ENCODE data around the gene CCDC167.
"Not testable (repeated sequence)": the region's sequence is repeated elsewhere in the genome, so short reads cannot be mapped to it uniquely, and the experiment has no call there.

Gene CCDC167

DNA sequence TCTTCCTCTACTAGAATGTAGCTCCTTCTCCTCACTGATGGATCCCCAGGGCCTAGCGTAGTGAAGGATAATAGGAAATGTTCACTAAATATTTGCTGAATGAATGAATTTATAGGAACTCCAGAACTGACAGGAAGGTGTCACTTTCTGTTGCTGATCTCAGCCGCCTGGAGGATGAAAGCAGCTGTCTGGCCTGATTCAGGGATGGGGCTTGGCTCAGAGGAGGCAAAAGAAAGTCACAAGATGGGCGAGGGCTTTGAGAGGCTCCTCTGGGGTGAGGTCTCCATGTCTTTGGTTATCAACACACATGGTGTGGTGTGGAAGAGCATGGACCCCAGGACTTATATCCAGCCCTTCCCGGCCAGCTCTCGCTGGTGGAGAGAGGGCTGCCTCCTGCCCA, 11.5 kb upstream of the CCDC167 start:
- no peak for DNase-seq (ENCODE audit: low spot score)

DNA sequence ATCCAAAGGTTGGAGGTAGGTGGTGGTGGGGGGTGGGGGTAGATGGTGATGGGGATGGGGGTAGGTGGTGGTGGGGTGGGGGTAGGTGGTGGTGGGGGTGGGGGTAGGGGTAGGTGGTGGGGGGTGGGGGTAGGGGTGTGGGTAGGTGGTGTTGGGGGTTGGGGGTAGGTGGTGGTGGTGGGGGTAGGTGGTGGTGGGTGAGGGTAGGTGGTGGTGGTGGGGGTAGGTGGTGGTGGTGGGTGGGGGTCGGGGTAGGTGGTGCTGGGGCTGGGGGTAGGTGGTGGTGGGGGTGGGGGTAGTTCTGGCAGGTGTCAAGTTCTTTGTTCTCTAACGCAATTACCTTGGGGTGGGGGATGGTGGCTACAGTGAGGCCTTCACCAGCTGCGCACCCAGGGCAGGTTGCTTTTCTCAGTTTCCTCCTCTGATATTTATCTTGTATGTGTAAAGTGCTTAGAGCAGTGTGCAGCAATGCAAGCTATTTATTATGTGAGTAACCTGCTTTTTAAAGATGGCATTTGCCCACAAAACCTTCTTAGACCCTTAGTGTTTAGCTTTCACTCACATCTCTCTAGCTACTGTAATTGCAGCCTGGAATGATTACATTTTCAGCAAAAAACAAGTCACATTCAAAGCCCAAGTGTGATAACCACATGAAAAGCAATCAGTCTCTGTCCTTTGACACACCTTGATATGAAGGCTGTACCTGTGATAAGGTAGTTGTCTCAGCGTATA, 8.2 kb upstream of the CCDC167 start:
- DNase-seq (ENCODE audit: low spot score) = no peak

GRCh38 chr6:37507077-37507476, 7.4 kb upstream of the CCDC167 start:
- no peak for DNase-seq (ENCODE audit: low spot score)

DNA sequence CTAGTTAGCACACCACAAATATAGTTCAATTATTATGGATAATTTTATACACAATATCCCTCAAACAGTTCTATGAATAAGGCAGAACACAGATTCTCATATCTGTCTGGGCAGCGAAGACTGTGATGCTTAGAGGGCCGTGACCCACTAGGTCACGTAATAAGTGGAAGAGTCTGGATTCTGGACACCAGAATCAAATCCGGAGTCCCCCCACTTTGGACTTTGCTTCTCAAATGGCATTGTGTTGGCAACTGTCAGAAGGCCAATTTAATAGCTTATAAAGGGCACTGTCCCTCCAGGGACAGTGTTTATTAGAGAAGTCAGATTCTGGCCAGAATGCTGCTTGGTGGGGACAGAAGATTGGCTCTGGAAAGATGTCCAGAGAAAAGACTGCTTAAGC, 6.8 kb upstream of the CCDC167 start:
- DNase-seq (ENCODE audit: low spot score) = no peak

GRCh38 chr6:37504024-37504423, 4.3 kb upstream of the CCDC167 start:
- DNase-seq (ENCODE audit: low spot score) = no peak

GRCh38 chr6:37503309-37503965, 3.7 kb upstream of the CCDC167 start:
- no peak for DNase-seq (ENCODE audit: low spot score)

DNA sequence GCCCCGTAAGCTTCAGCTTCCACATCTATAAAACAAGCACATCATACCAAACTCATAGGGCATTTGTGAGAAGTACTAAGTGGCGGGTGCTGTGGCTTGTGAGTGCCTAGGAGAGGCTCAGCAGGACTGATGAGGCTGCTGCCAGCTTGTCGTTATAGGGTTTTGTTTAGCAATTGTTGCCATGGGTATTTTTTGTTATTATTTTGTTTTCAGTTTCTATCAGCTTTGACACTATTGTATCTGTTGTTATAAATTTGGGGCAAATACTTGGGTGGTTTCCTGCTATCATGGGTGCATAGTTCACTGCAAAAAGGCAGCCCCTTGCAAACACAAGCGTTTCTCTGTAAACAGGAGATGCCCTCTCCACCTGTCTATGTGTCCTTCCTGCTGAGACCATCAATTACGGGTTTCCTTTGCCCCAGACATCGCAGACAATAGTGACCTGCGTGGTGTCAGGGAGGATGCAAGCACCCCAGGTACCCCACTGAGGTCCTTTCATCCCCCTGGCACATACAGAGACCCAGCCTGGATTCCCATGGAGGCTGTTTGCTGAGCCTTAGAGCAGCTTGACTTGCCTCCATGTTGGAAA, 3.1 kb upstream of the CCDC167 start:
- no peak for DNase-seq (ENCODE audit: low spot score)

- DNase-seq (ENCODE audit: low spot score) = no peak
Measured at GRCh38 chr6:37501632-37502491, 2.2 kb upstream of the CCDC167 start.

DNA sequence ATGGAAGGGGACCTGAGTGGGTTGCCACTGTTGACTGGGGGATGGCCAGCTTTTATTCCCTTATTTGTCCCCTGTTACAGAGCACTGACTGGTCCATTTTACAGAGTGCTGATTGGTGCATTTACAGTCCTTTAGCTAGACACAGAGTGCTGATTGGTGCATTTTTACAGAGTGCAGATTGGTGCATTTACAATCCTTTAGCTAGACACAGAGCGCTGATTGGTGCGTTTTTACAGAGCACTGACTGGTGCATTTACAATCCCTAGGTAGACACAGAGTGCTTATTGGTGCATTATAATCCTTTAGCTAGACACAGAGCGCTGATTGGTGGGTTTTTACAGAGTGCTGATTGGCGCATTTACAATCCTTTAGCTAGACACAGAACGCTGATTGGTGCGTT, 1.2 kb upstream of the CCDC167 start:
- not testable (repeated sequence) for DNase-seq (ENCODE audit: low spot score)

DNA sequence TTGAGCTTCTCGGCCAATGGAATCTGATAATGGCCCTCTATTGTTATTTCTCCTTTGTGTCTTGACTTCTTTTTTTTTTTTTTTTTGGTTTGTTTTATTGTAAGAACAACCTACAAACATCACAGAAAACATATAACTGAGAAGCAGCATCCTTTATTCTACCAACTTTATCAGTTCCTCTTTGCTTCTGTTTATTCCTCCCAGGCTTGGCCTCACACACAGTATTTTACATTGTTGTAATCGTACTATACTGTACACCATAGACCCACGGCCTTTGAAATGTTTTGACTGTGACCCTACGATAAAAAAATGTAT, 558 bp upstream of the CCDC167 start:
- DNase-seq (ENCODE audit: low spot score) = no peak

- DNase-seq (ENCODE audit: low spot score) = no peak
Measured at GRCh38 chr6:37496951-37497885, 2.5 kb downstream of the CCDC167 start.

GRCh38 chr6:37495244-37495934, 4.3 kb downstream of the CCDC167 start:
- no peak for DNase-seq (ENCODE audit: low spot score)

DNA sequence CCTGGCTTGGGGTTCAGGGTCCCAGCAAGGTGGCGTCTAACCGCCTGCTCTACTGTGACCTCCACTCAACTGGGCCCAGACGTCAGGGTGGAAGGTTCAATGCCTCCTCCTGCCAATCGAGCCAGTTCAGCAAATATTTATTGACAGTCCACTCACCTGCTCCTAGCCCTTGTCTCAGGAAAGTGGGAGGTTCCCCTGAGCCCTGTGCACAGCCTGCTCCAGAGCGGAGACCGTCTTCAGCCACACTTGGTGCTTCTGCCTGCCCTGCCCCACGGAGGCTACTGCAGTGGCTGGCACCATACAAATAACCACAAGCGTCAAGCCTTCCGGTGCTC, 6.1 kb downstream of the CCDC167 start:
- no peak for DNase-seq (ENCODE audit: low spot score)

DNA sequence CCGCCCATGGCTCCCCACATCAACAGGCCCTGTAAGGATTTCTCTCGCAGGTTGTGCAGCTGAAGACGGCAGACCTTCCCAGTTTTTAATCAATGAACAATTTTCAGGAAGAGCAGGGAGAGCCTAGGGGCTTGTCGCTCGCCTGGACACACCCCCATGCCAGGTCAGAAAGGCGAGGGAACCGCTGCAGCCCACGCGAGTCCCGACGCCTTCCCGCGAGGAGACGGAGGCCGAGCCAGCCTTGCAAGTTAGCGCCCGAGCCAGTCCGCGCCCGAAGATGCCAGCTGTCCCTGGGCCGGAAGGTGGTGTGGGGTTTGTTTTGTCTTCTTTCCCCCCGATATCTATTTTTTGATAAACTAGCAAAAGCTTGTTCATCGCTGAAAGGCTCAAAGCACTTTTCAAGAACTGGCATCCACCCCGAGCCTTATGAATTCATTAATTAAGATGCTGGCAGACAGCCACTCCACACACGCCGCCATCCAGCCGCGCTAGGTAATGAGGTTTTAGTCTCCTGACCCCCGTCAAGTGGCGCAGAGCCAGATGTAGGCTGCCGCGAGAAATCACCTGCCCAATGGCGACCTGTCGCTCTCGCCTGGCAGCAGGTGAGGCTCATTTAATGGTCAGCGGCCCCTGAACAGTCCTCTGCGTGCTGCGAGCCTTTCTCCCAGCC, 6.6 kb downstream of the CCDC167 start:
- no peak for DNase-seq (ENCODE audit: low spot score)

DNA sequence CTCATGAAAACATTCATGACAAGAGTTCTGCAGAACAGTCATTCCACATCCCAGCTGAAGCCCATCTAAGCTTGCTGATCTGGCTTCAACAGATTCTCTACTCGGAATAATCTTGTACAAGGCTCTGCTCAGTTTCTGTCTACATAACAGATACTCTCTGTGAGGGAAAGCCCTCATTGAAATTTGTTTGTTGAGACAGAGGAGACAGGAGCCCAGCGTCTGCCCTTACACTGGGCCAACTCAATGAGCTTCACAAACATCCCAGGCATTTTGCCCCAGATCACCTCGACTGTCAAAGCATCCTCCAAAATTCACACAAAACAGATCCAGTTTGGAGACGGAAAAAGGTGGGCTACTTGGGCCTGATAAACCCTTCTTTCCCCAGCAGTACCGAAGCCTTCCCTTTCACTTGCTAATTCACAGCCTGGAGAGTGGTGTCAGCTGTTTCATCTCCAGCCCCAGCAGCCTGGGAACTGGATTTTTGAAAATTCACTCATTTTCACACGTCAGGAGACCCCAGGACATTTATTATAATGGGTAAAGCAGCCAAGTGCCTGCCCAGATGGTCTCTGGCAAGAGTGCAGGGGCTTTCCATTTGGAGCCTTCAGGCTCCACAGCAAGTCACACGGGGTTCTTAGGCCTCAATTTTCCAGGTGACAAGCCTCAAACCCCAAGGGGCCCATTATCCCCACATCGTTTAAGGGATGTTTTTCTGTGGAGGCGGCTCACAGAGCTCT, 7.3 kb downstream of the CCDC167 start:
- no peak for DNase-seq (ENCODE audit: low spot score)

DNA sequence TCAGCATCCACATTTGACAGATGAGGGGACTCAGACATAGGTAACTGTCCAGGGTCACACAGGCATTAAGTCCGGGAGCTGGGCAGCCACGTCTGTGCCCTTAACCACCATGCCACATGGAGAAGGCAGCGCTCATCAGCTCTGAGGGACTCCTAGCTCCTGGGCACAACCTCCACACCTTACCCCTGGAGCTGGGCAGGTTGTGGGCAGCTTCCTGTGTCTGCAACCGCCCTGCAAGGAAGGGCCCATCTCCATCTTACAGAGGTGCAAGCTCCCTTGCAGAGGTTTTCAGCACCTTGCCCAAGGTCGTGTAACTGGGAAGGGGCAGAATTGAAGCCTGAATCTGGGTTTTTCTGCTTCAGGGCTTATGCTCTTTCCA, 7.9 kb downstream of the CCDC167 start:
- DNase-seq (ENCODE audit: low spot score) = no peak

DNA sequence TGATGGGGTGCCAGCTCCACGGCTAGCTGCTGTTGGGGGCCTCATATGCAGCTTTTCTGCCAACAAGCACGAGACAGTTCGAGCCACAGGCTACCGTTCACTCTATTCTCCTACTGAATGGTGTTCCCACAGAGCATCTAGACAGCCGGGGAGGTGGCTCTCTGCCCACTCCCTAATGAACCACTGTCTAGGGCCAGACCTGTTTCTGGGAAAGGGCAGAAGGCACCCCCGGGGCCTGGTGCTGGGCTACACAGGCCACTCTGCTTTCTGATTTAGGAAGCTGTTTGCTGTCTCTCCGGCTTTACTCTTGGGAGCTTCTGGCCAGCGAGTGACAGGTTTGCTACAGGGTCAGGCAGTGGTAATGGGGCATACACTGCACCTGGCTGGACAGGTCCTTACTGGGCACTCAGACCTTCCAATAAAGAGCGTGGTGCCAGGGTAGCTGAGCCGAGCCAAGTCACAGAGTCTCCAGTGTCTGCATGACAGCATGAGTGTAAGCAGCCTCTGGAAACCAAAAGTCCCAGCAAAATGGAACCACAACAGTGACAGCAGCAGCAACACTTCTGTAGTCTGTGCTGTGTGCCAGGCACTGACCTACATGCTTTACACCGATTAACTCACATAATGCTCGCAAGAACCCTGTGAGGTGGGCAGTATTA, 8.4 kb downstream of the CCDC167 start:
- DNase-seq (ENCODE audit: low spot score) = no peak

DNA sequence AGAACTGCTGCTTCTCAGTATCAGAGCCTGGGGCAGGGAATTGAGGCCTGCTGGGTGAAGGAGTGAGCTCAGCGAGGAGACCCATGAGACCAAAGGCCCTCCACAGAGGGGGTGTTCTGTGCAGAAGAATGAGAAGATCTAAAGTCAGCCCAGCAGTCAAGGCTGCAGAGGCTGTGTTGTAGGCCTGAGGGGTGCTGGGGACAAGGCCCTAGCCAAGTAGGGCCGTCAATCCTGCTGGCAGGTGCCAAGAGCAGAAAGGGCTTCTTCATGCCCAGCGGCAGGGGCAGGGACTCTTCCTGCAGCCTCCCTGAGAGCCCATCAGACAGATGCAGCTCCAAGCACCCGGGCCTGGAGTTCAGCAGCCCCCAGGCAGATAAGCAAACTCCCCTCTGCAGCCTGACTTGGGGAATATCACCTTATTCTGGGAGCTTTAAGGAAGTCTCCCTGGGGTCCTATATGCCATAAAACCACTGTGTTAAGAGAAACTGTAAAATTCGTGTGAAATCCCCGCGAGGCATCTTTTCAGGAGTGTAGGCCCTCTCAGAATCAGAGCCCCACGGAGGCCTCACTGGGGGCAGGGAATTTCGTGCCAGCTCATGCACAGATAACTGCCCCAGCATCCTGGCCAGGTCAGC, 9.0 kb downstream of the CCDC167 start:
- DNase-seq (ENCODE audit: low spot score) = no peak
